ENCODE results near the gene PTRHD1. TPM values are rescaled to one million over a fixed set of nuclear protein-coding genes. Genes with fewer than 3 reads are reported as not detected.

Gene PTRHD1
- total RNA-seq (ENCODE audit: low replicate concordance): 41.6 and 59.5 TPM in 2 replicates

GRCh38 chr2:24792874-24793760, at the start of gene PTRHD1, which contains the start of gene CENPO:
TSS of gene PTRHD1 (minus strand) at chr2:24793391. CDS start at chr2:24793377, 14 bp downstream.
TSS of gene CENPO (plus strand) at chr2:24793425. CDS start at chr2:24793920, 495 bp downstream.
- Mint-ChIP-seq H3K27me3 (ENCODE audit: insufficient read depth, low read depth) (peaks cover 2% of the 10 kb centered on the region), H3K9me3 (peaks cover 4% of the 10 kb centered on the region), H3K36me3 (peaks cover 20% of the 10 kb centered on the region), H3K4me3 (peak within 1 kb of the TSS; percentile 98), H3K27ac (peak within 1 kb of the TSS; percentile 100), H3K4me1 (peaks cover 28% of the 10 kb centered on the region)
- peak; percentile 99 for DNase-seq (ENCODE audit: low spot score)
- H3F3A ChIP-seq (ENCODE audit: low read depth): peaks cover 27% of the 10 kb centered on the region
- H3K4me1 ChIP-seq: peaks cover 26% of the 10 kb centered on the region
- H3K79me2 ChIP-seq (ENCODE audit: low read depth): peaks cover 59% of the 10 kb centered on the region
- no peaks in the 10 kb centered on the region for H3K27me3 ChIP-seq
- peak within 1 kb of the TSS; percentile 60 for H3K4me3 ChIP-seq
- peak; percentile 42 for TF ChIP-seq CTCF (IDR thresholded peaks at IDR 0.05)
- no peak for TF ChIP-seq EZH2 (IDR thresholded peaks at IDR 0.05)
- no peak for TF ChIP-seq EZH2phosphoT487 (IDR thresholded peaks at IDR 0.05)
- H3K27ac ChIP-seq: peak within 1 kb of the TSS; percentile 92
- peaks cover 20% of the 10 kb centered on the region for H3K36me3 ChIP-seq
- peak within 1 kb of the TSS; percentile 73 for H3K9ac ChIP-seq
- no peaks in the 10 kb centered on the region for H4K20me1 ChIP-seq (ENCODE audit: low read depth)
- peak within 1 kb of the TSS; percentile 80 for H2AFZ ChIP-seq (replicated peaks)
- H3K9me3 ChIP-seq (ENCODE audit: low read depth): no peaks in the 10 kb centered on the region
- peak within 1 kb of the TSS; percentile 82 for H3K4me2 ChIP-seq

GRCh38 chr2:24842081-24843050, 49.2 kb upstream of the PTRHD1 start:
- H3K9me3 ChIP-seq (ENCODE audit: low read depth): no peaks in the 10 kb centered on the region
- no peak overlapping the region for H3K9ac ChIP-seq
- H3K27me3 ChIP-seq: no peaks in the 10 kb centered on the region
- Mint-ChIP-seq H3K9me3 (peaks cover 15% of the 10 kb centered on the region), H3K27me3 (ENCODE audit: insufficient read depth, low read depth) (peaks cover 10% of the 10 kb centered on the region), H3K27ac (no peak overlapping the region), H3K4me1 (peaks cover 7% of the 10 kb centered on the region), H3K4me3 (peak overlapping the region; percentile 59), H3K36me3 (peaks cover 13% of the 10 kb centered on the region)
- no peak for TF ChIP-seq EZH2phosphoT487 (IDR thresholded peaks at IDR 0.05)
- TF ChIP-seq EZH2 (IDR thresholded peaks at IDR 0.05): no peak
- TF ChIP-seq CTCF (IDR thresholded peaks at IDR 0.05): no peak
- H3K4me1 ChIP-seq: no peaks in the 10 kb centered on the region
- no peaks in the 10 kb centered on the region for H3K36me3 ChIP-seq
- H2AFZ ChIP-seq (replicated peaks): no peak overlapping the region
- H3F3A ChIP-seq (ENCODE audit: low read depth): no peaks in the 10 kb centered on the region
- H3K79me2 ChIP-seq (ENCODE audit: low read depth): no peaks in the 10 kb centered on the region
- no peaks in the 10 kb centered on the region for H4K20me1 ChIP-seq (ENCODE audit: low read depth)
- H3K4me3 ChIP-seq: no peak overlapping the region
- no peak overlapping the region for H3K4me2 ChIP-seq
- DNase-seq (ENCODE audit: low spot score): no peak
- no peak overlapping the region for H3K27ac ChIP-seq

GRCh38 chr2:24840962-24841945, 48.1 kb upstream of the PTRHD1 start:
- Mint-ChIP-seq H3K4me3 (no peak overlapping the region), H3K36me3 (peaks cover 9% of the 10 kb centered on the region), H3K4me1 (peaks cover 7% of the 10 kb centered on the region), H3K27ac (no peak overlapping the region), H3K27me3 (ENCODE audit: insufficient read depth, low read depth) (peaks cover 4% of the 10 kb centered on the region), H3K9me3 (peaks cover 5% of the 10 kb centered on the region)
- Histone ChIP-seq H4K20me1 (ENCODE audit: low read depth) (no peaks in the 10 kb centered on the region), H3K79me2 (ENCODE audit: low read depth) (no peaks in the 10 kb centered on the region), H3K4me3 (no peak overlapping the region), H3K9me3 (ENCODE audit: low read depth) (no peaks in the 10 kb centered on the region), H2AFZ (replicated peaks) (no peak overlapping the region), H3K4me2 (no peak overlapping the region), H3K27ac (no peak overlapping the region), H3F3A (ENCODE audit: low read depth) (no peaks in the 10 kb centered on the region), H3K36me3 (no peaks in the 10 kb centered on the region), H3K4me1 (no peaks in the 10 kb centered on the region), H3K27me3 (no peaks in the 10 kb centered on the region), H3K9ac (no peak overlapping the region)
- no peak for TF ChIP-seq EZH2phosphoT487 (IDR thresholded peaks at IDR 0.05)
- no peak for TF ChIP-seq EZH2 (IDR thresholded peaks at IDR 0.05)
- no peak for TF ChIP-seq CTCF (IDR thresholded peaks at IDR 0.05)
- DNase-seq (ENCODE audit: low spot score): no peak
